K562 (cell line): ENCODE data around the gene SLC41A3. TPM values are rescaled to one million over a fixed set of nuclear protein-coding genes. Genes with fewer than 3 reads are reported as not detected.

Experiments
- ATAC-seq: fragments of 200-7000 bp; cut with Tn5 transposase; 3 replicates; pipeline ENCODE4 v1.9.1; 2020; ENCODE audit warnings: moderate library complexity
- BruUV-seq: library from RNA; stranded (reverse); fragments of 400-500 nt; replicated peaks from 2 replicates; lab custom pipeline; 2021; lab: Mats Ljungman, UMichigan
- CTCF ChIA-PET: fragments of 300-600 bp; formaldehyde crosslinking; extraction: SDS; loops from one replicate; lab custom pipeline; 2021; ENCODE audit warnings: low intra/inter-chr PET ratio; lab: Yijun Ruan, JAX
- POLR2A ChIA-PET: fragments of 300-600, 350-650 bp; sonication (Branson Sonifier 250); formaldehyde crosslinking; extraction: SDS; loops from one replicate; lab custom pipeline; 2021; ENCODE audit warnings: antibody characterized with exemption, inconsistent platforms; lab: Yijun Ruan, JAX
- DNase-seq, 4 experiments: peaks; one replicate each; pipeline versions ENCODE4 v3.0.0 to v3.0.0-alpha.2; 2011 to 2018; ENCODE audit warnings: low spot score in 3 of 4, mixed read lengths in 3 of 4; ENCODE audit errors: extremely low read depth in 1 of 4
- FAIRE-seq: peaks from 2 replicates; lab custom pipeline; 2011; peaks lifted over from hg19 to GRCh38; lab: Jason Lieb, UNC
- H2AFZ ChIP-seq: 2 replicates; pipeline ENCODE4 v1.6.0; 2011; ENCODE audit warnings: low read depth, low read length, control low read depth, inconsistent platforms
- H3K27ac ChIP-seq: fragments of 200-600 bp; 3 replicates; pipeline ENCODE4 v1.8.0; 2011; ENCODE audit warnings: low read depth, mild to moderate bottlenecking, control low read depth, inconsistent platforms, low read length, moderate library complexity, mixed read lengths; ENCODE audit errors: extremely low read depth
- H3K27me3 ChIP-seq, 2 experiments: fragments of 300-600 bp in 1 of 2; 2 replicates in 1 of 2; 3 replicates in 1 of 2; pipeline versions ENCODE4 v1.6.0 to v1.8.0; 2011; ENCODE audit warnings: inconsistent platforms in 2 of 2, low read length in 2 of 2, mild to moderate bottlenecking in 1 of 2, mixed read lengths in 1 of 2, moderate library complexity in 1 of 2; ENCODE audit not compliant: control insufficient read depth in 2 of 2, insufficient read depth in 2 of 2
- H3K36me3 ChIP-seq: fragments of 300-600 bp; 3 replicates; pipeline ENCODE4 v1.8.0; 2011; ENCODE audit warnings: mild to moderate bottlenecking, low read length, inconsistent platforms; ENCODE audit not compliant: control insufficient read depth, insufficient read depth
- H3K4me1 ChIP-seq, 2 experiments: fragments of 200-600 bp in 1 of 2; replicated peaks in 1 of 2; 2 replicates in 1 of 2; 3 replicates in 1 of 2; pipeline versions ENCODE4 v1.5.1 to v1.8.0; 2011; ENCODE audit warnings: inconsistent platforms in 2 of 2, low read length in 2 of 2, mild to moderate bottlenecking in 1 of 2, mixed read lengths in 1 of 2, moderate library complexity in 1 of 2; ENCODE audit not compliant: control insufficient read depth in 2 of 2, insufficient read depth in 2 of 2
- H3K4me2 ChIP-seq: 2 replicates; pipeline ENCODE4 v1.6.1; 2011; ENCODE audit warnings: low read length, control low read depth, inconsistent platforms, mixed read lengths; ENCODE audit not compliant: insufficient read depth
- H3K4me3 ChIP-seq: fragments of 200-600 bp; sonication (generic), shearing (Covaris generic); 2 replicates; pipeline ENCODE4 v1.5.1; 2016; ENCODE audit warnings: control low read depth, inconsistent platforms
- H3K79me2 ChIP-seq: fragments of 200-600 bp; 3 replicates; pipeline ENCODE4 v1.8.0; 2011; ENCODE audit warnings: low read length, inconsistent platforms; ENCODE audit not compliant: control insufficient read depth, insufficient read depth
- H3K9ac ChIP-seq, 2 experiments: 2 replicates each; pipeline versions ENCODE4 v1.6.0 to v1.6.1; 2011; ENCODE audit warnings: low read depth in 2 of 2, low read length in 2 of 2, control low read depth in 1 of 2, inconsistent platforms in 1 of 2, mild to moderate bottlenecking in 1 of 2, mixed read lengths in 1 of 2; ENCODE audit not compliant: insufficient read depth in 1 of 2
- H3K9me1 ChIP-seq: one replicate; pipeline ENCODE4 v1.6.0; 2011; ENCODE audit warnings: inconsistent platforms, mild to moderate bottlenecking, low read length, moderate library complexity; ENCODE audit not compliant: control insufficient read depth, insufficient read depth
- H3K9me3 ChIP-seq: replicated peaks from 2 replicates; pipeline ENCODE4 v1.5.1; 2011; ENCODE audit warnings: low read depth, low read length, inconsistent platforms; ENCODE audit not compliant: control insufficient read depth, insufficient read depth
- H4K20me1 ChIP-seq: replicated peaks from 2 replicates; pipeline ENCODE4 v1.6.1; 2011; ENCODE audit warnings: low read length, inconsistent platforms, mixed read lengths; ENCODE audit not compliant: control insufficient read depth, insufficient read depth
- ARHGAP35 ChIP-seq: fragments of 450-650 bp; IDR thresholded peaks from 2 replicates; pipeline ENCODE4 v1.6.1; 2018; ENCODE audit not compliant: partially characterized antibody
- CC2D1A ChIP-seq: fragments of 450-650 bp; IDR thresholded peaks from 2 replicates; pipeline ENCODE4 v1.6.1; 2017; ENCODE audit warnings: mild to moderate bottlenecking
- CHD1 ChIP-seq: fragments of 200-600 bp; sonication (generic); IDR thresholded peaks from one replicate; pipeline ENCODE4 v1.6.1; 2012; ENCODE audit warnings: mild to moderate bottlenecking, moderate library complexity, low read length, inconsistent platforms
- E2F5 ChIP-seq: sonication (generic); formaldehyde crosslinking; IDR thresholded peaks from 2 replicates; pipeline ENCODE4 v1.8.0; 2022; ENCODE audit warnings: mild to moderate bottlenecking, missing genetic modification reagents
- EP300 ChIP-seq: IDR thresholded peaks from 2 replicates; pipeline ENCODE4 v1.6.1; 2012; ENCODE audit warnings: low read length, improper control_type of control experiment
- ETV1 ChIP-seq: fragments of 450-650 bp; conservative IDR thresholded peaks from 2 replicates; pipeline ENCODE4 v1.6.1; 2016; ENCODE audit warnings: missing genetic modification characterization, control low read depth, low read depth, missing compliant biosample characterization
- NELFE ChIP-seq: IDR thresholded peaks from 2 replicates; pipeline ENCODE4 v1.6.1; 2011; ENCODE audit warnings: mild to moderate bottlenecking; ENCODE audit not compliant: insufficient read depth, insufficient read length
- POLR2H ChIP-seq: IDR thresholded peaks from 2 replicates; pipeline ENCODE4 v1.6.1; 2016; ENCODE audit warnings: missing genetic modification characterization, low read depth, mild to moderate bottlenecking, control low read depth, missing compliant biosample characterization, moderate library complexity
- SIX5 ChIP-seq, 2 experiments: IDR thresholded peaks; 2 replicates each; pipeline ENCODE4 v1.6.1; 2011; ENCODE audit warnings: low read length in 2 of 2, borderline replicate concordance in 1 of 2, low read depth in 1 of 2, mild to moderate bottlenecking in 1 of 2, moderate library complexity in 1 of 2; ENCODE audit not compliant: insufficient read depth in 1 of 2
- SMARCC2 ChIP-seq: fragments of 450-650 bp; IDR thresholded peaks from 2 replicates; pipeline ENCODE4 v1.6.1; 2017; ENCODE audit warnings: antibody characterized with exemption, moderate library complexity, mild to moderate bottlenecking, low read depth
- ZFX ChIP-seq: sonication (generic); formaldehyde crosslinking; IDR thresholded peaks from 2 replicates; pipeline ENCODE4 v1.8.0; 2022; ENCODE audit warnings: mild to moderate bottlenecking, missing genetic modification reagents, moderate library complexity
- ZNF316 ChIP-seq: fragments of 450-650 bp; IDR thresholded peaks from 2 replicates; pipeline ENCODE4 v1.6.1; 2016
- ZNF324 ChIP-seq: fragments of 250-450 bp; sonication (Bioruptor Pico); IDR thresholded peaks from 2 replicates; pipeline ENCODE4 v1.4.0; 2020; ENCODE audit warnings: mild to moderate bottlenecking
- ZNF354B ChIP-seq: fragments of 250-450 bp; sonication (Bioruptor Pico); IDR thresholded peaks from 2 replicates; pipeline ENCODE4 v1.4.0; 2020
- ZNF77 ChIP-seq: fragments of 250-450 bp; sonication (Bioruptor Pico); IDR thresholded peaks from 2 replicates; pipeline ENCODE4 v1.5.0; 2020
- ZZZ3 ChIP-seq: fragments of 450-650 bp; IDR thresholded peaks from 2 replicates; pipeline ENCODE4 v1.6.1; 2016; ENCODE audit warnings: antibody characterized with exemption, mild to moderate bottlenecking, moderate library complexity
- WGBS: fragments of 100-300 bp; shearing (Covaris generic); methylation state at CpG from one replicate; pipeline ENCODE4 v1.1.6; 2016; ENCODE audit warnings: low coverage, mixed read lengths; ENCODE audit not compliant: insufficient coverage; ENCODE audit errors: missing lambda C conversion rate; 5-methylcytosine and 5-hydroxymethylcytosine counted together
- in situ Hi-C: fragments of 300-500 bp; cut with MboI; formaldehyde crosslinking; loops from 4 replicates; pipeline ENCODE4 v1.15.0; 2018; ENCODE audit warnings: inconsistent platforms, mixed read lengths
- intact Hi-C: fragments of 100-400 bp; cut with micrococcal nuclease; formaldehyde crosslinking; loops from 2 replicates; pipeline ENCODE4 v1.14.2; 2022
- polyA plus RNA-seq, 8 experiments: library from polyadenylated mRNA; depleted of rRNA in 4 of 8; stranded (reverse) in 5 of 8; unstranded in 3 of 8; fragments of >200 nt; fragmentation: Nextera tagmentation in 2 of 8; fragmentation: Illumina TruSeq in 1 of 8; extraction: Ambion mirVana in 2 of 8; extraction: Trizol in 1 of 8; gene quantifications; 2 replicates each; pipeline versions ENCODE4 v1.2.1 to v1.2.3, GENCODE V29; 2011 to 2014; ENCODE audit warnings: inconsistent platforms in 1 of 8, missing spikeins in 1 of 8
- total RNA-seq, 7 experiments: library from RNA; depleted of rRNA in 6 of 7; stranded (reverse); fragments of >200 nt in 6 of 7; fragmentation: Illumina TruSeq in 2 of 7; extraction: Trizol in 2 of 7; gene quantifications; 2 replicates each; pipeline versions ENCODE4 v1.2.1 to v1.2.3, GENCODE V29; 2011 to 2021; ENCODE audit warnings: low replicate concordance in 1 of 7
- TF ChIP-seq, protein P1 (sequence below): fragments of 250-450 bp; sonication (Bioruptor Pico); IDR thresholded peaks from 2 replicates; pipeline ENCODE4 v1.4.0; 2020; ENCODE audit warnings: mild to moderate bottlenecking
- TF ChIP-seq, protein P2 (sequence below): fragments of 450-650 bp; conservative IDR thresholded peaks from 2 replicates; pipeline ENCODE4 v1.6.1; 2016; ENCODE audit warnings: missing genetic modification characterization, low read depth, mild to moderate bottlenecking, missing compliant biosample characterization, moderate library complexity

The SLC41A3 gene
- total and polyA plus RNA-seq, 9 of the 15 experiments (the other 6 are each of a cell fraction or from before 2014, with no cell fraction given), result 4.1 to 20.7 (median 11.2) TPM

- Histone ChIP-seq H3K9me1 (no peaks in the 10 kb centered on the region), H3K9me3 (no peaks in the 10 kb centered on the region), H3K79me2 (no peaks in the 10 kb centered on the region), H3K4me3 (no peak overlapping the region), H3K9ac (no peak overlapping the region), H3K4me2 (no peak overlapping the region), H3K27me3 (peaks cover 2 to 70% of the 10 kb centered on the region in 2 experiments; a peak in 4 of 5 replicates), H3K36me3 (no peaks in the 10 kb centered on the region), H3K4me1 (no peaks in the 10 kb centered on the region), H2AFZ (no peak overlapping the region), H3K27ac (no peak overlapping the region), H4K20me1 (0 out of 2 replicates have a peak, but pooled peaks cover 3% of the 10 kb centered on the region)
- ChIA-PET POLR2A (interaction anchor here (0.6 kb wide), 1 partner anchor 1005 kb away, joined by 3 read pairs; no protein-coding TSS in a partner anchor), CTCF (no interaction called here)
- DNase-seq, result no peak
- intact Hi-C loops, result no loop called here
- WGBS, result 0% methylated on average over 9 of the region's 13 CpGs
- no peak for ATAC-seq
- no peak for FAIRE-seq
- no peak for TF ChIP-seq ZNF77 (CRISPR knock-in tag)
- no peak for TF ChIP-seq ETV1 (tag)
- TF ChIP-seq ZFX (CRISPR knock-in tag), result no peak
- TF ChIP-seq, protein P1, sequence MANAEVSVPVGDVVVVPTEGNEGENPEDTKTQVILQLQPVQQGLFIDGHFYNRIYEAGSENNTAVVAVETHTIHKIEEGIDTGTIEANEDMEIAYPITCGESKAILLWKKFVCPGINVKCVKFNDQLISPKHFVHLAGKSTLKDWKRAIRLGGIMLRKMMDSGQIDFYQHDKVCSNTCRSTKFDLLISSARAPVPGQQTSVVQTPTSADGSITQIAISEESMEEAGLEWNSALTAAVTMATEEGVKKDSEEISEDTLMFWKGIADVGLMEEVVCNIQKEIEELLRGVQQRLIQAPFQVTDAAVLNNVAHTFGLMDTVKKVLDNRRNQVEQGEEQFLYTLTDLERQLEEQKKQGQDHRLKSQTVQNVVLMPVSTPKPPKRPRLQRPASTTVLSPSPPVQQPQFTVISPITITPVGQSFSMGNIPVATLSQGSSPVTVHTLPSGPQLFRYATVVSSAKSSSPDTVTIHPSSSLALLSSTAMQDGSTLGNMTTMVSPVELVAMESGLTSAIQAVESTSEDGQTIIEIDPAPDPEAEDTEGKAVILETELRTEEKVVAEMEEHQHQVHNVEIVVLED (CRISPR knock-in tag), result no peak
- TF ChIP-seq E2F5 (CRISPR knock-in tag), result no peak
- no peak for TF ChIP-seq EP300
- TF ChIP-seq ZNF354B (CRISPR knock-in tag), result no peak
- TF ChIP-seq SIX5 (IDR thresholded peaks at IDR 0.05; ENCODE audit: borderline replicate concordance in 1 of 2, insufficient read depth in 1 of 2, low read depth in 1 of 2, low read length in 2 of 2), result no peak
- TF ChIP-seq POLR2H (tag), result no peak
- TF ChIP-seq SMARCC2, result no peak
- no peak for TF ChIP-seq ARHGAP35
- no peak for TF ChIP-seq CC2D1A
- no peak for TF ChIP-seq ZNF324 (CRISPR knock-in tag)
- TF ChIP-seq, protein P2, sequence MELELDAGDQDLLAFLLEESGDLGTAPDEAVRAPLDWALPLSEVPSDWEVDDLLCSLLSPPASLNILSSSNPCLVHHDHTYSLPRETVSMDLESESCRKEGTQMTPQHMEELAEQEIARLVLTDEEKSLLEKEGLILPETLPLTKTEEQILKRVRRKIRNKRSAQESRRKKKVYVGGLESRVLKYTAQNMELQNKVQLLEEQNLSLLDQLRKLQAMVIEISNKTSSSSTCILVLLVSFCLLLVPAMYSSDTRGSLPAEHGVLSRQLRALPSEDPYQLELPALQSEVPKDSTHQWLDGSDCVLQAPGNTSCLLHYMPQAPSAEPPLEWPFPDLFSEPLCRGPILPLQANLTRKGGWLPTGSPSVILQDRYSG (tag), result no peak
- TF ChIP-seq CHD1, result no peak
- no peak for TF ChIP-seq ZNF316
- no peak for TF ChIP-seq NELFE
- no peak for TF ChIP-seq ZZZ3
- no TSS peak for BruUV-seq
- in situ Hi-C loops, result no loop called here
These were observed 25.4 kb upstream of the SLC41A3 start for GRCh38 chr3:126109146-126109879.
